ENCODE measurements around the gene UQCRC1.

- TF ChIP-seq POLR2A (IDR thresholded peaks at IDR 0.05), result no peak
- TF ChIP-seq, protein P1, sequence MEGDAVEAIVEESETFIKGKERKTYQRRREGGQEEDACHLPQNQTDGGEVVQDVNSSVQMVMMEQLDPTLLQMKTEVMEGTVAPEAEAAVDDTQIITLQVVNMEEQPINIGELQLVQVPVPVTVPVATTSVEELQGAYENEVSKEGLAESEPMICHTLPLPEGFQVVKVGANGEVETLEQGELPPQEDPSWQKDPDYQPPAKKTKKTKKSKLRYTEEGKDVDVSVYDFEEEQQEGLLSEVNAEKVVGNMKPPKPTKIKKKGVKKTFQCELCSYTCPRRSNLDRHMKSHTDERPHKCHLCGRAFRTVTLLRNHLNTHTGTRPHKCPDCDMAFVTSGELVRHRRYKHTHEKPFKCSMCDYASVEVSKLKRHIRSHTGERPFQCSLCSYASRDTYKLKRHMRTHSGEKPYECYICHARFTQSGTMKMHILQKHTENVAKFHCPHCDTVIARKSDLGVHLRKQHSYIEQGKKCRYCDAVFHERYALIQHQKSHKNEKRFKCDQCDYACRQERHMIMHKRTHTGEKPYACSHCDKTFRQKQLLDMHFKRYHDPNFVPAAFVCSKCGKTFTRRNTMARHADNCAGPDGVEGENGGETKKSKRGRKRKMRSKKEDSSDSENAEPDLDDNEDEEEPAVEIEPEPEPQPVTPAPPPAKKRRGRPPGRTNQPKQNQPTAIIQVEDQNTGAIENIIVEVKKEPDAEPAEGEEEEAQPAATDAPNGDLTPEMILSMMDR (IDR thresholded peaks at IDR 0.05), result no peak
- TF ChIP-seq EP300 (IDR thresholded peaks at IDR 0.05), result no peak
These were observed 14.3 kb downstream of the UQCRC1 start, which contains the start of gene COL7A1 for GRCh38 chr3:48595075-48595525.

Measured in tibial nerve (tissue), 4 donors.